HG03039 (cell line): ENCODE measurements around the gene CTLA4.

ENCODE experiments used
- ATAC-seq: cut with Tn5 transposase; IDR thresholded peaks from one replicate; pipeline ENCODE4 v1.9.1; 2021; ENCODE audit warnings: mild to moderate bottlenecking, moderate library complexity; ENCODE audit not compliant: unreplicated experiment

Gene CTLA4

GRCh38 chr2:203889944-203890343 lies 22.4 kb downstream of the CTLA4 start:
- no peak for ATAC-seq

GRCh38 chr2:203890733-203891132 lies 23.2 kb downstream of the CTLA4 start:
- no peak for ATAC-seq

GRCh38 chr2:203891474-203891873 lies 23.9 kb downstream of the CTLA4 start:
- ATAC-seq = no peak

- ATAC-seq = no peak
Measured at GRCh38 chr2:203892207-203892606, 24.6 kb downstream of the CTLA4 start.

- no peak for ATAC-seq
Measured at GRCh38 chr2:203893401-203893800, 25.8 kb downstream of the CTLA4 start.

- ATAC-seq = no peak
Measured at GRCh38 chr2:203893840-203894239, 26.3 kb downstream of the CTLA4 start.

GRCh38 chr2:203894262-203894661 lies 26.7 kb downstream of the CTLA4 start:
- ATAC-seq = no peak

GRCh38 chr2:203897544-203897943 lies 30.0 kb downstream of the CTLA4 start:
- no peak for ATAC-seq

GRCh38 chr2:203898657-203899056 lies 31.1 kb downstream of the CTLA4 start:
- ATAC-seq = no peak

- ATAC-seq = no peak
Measured at GRCh38 chr2:203900253-203900652, 32.7 kb downstream of the CTLA4 start.

- no peak for ATAC-seq
Measured at GRCh38 chr2:203904022-203904421, 36.5 kb downstream of the CTLA4 start.

- ATAC-seq = no peak
Measured at GRCh38 chr2:203905656-203906055, 38.1 kb downstream of the CTLA4 start.

GRCh38 chr2:203908066-203908796 lies 40.7 kb downstream of the CTLA4 start:
- ATAC-seq = no peak

GRCh38 chr2:203908797-203909185 lies 41.2 kb downstream of the CTLA4 start:
- no peak for ATAC-seq

- no peak for ATAC-seq
Measured at GRCh38 chr2:203909261-203909967, 41.8 kb downstream of the CTLA4 start.

GRCh38 chr2:203909974-203910373 lies 42.4 kb downstream of the CTLA4 start:
- no peak for ATAC-seq

- ATAC-seq = no peak
Measured at GRCh38 chr2:203913947-203914346, 46.4 kb downstream of the CTLA4 start.

GRCh38 chr2:203914546-203915182 lies 47.1 kb downstream of the CTLA4 start:
- no peak for ATAC-seq

GRCh38 chr2:203915256-203915655 lies 47.7 kb downstream of the CTLA4 start:
- ATAC-seq = no peak

- no peak for ATAC-seq
Measured at GRCh38 chr2:203916756-203917155, 49.2 kb downstream of the CTLA4 start.

GRCh38 chr2:203918264-203918663 lies 50.7 kb downstream of the CTLA4 start:
- ATAC-seq = no peak

- no peak for ATAC-seq
Measured at GRCh38 chr2:203918839-203919238, 51.3 kb downstream of the CTLA4 start.
